HEK293 (cell line): Measurements from ENCODE around the gene SLC7A6.

Experiments
- CTCF ChIP-seq: fragments of 450-650 bp; formaldehyde crosslinking; IDR thresholded peaks from 2 replicates; pipeline ENCODE4 v1.5.1; 2016; ENCODE audit warnings: missing biosample characterization, missing genetic modification characterization
- KLF10 ChIP-seq: fragments of 450-650 bp; IDR thresholded peaks from 2 replicates; pipeline ENCODE4 v1.5.1; 2018; ENCODE audit warnings: missing biosample characterization, mild to moderate bottlenecking, missing genetic modification characterization
- ZBTB20 ChIP-seq: fragments of 450-650 bp; formaldehyde crosslinking; IDR thresholded peaks from 2 replicates; pipeline ENCODE4 v1.5.1; 2016; ENCODE audit warnings: missing biosample characterization, missing genetic modification characterization
- ZBTB8A ChIP-seq: fragments of 450-650 bp; formaldehyde crosslinking; IDR thresholded peaks from 2 replicates; pipeline ENCODE4 v1.5.1; 2016; ENCODE audit warnings: missing biosample characterization, missing genetic modification characterization
- ZNF239 ChIP-seq: fragments of 450-650 bp; formaldehyde crosslinking; IDR thresholded peaks from 2 replicates; pipeline ENCODE4 v1.5.1; 2016; ENCODE audit warnings: missing biosample characterization, missing genetic modification characterization
- ZNF24 ChIP-seq: fragments of 450-650 bp; formaldehyde crosslinking; IDR thresholded peaks from 2 replicates; pipeline ENCODE4 v1.5.1; 2016; ENCODE audit warnings: missing biosample characterization, missing genetic modification characterization
- ZNF639 ChIP-seq: fragments of 450-650 bp; formaldehyde crosslinking; IDR thresholded peaks from 2 replicates; pipeline ENCODE4 v1.5.1; 2016; ENCODE audit warnings: missing biosample characterization, missing genetic modification characterization

DNA sequence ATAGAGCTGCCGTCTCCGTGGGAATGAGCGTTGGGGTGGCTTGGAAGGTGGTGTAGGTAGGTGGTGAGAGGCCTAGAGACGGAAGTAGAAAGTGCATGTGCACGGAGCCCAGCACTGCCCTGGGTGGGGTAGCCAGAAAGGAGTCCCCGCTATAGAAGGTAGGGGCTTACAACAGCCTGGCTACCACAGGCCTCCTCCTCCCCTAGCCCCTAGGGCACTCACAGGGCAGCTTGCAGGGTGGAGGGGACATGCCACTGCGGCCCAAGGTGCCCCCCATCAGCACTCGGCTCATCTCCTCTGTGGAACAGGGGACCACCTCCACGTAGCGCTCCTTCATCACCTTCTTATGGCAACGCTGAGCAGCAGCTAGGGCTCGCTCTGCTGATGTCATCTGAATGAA, 33.4 kb upstream of the SLC7A6 start:
- TF ChIP-seq ZBTB8A (tag by site-specific recombination) (no peak), ZNF24 (tag by site-specific recombination) (no peak), ZNF639 (tag by site-specific recombination) (no peak), KLF10 (tag by site-specific recombination) (no peak), ZNF239 (tag by site-specific recombination) (no peak), ZBTB20 (tag by site-specific recombination) (no peak), CTCF (tag by site-specific recombination) (no peak)
